Heart left ventricle (tissue), 16 donors: ENCODE measurements around the gene RXRB. TPM values are rescaled to one million over a fixed set of nuclear protein-coding genes. Genes with fewer than 3 reads are reported as not detected.
A peak's percentile ranks its signal among the peaks of the same experiment; 100 is the strongest.

ENCODE experiments used
- ATAC-seq, 4 donors: fragments of 200-7000 bp; cut with Tn5 transposase; one replicate each; pipeline ENCODE4 v1.9.1; 2020 to 2022; ENCODE audit warnings: moderate library complexity in 4 of 4, mild to moderate bottlenecking in 3 of 4, moderate number of reproducible peaks in 1 of 4
- DNase-seq, 5 donors: peaks; one replicate each; pipeline ENCODE4 v3.0.0-alpha.2; 2020
- H3K27ac ChIP-seq, 12 donors: fragments of 200-600 bp; sonication (generic) in 4 of 12; one replicate each; pipeline versions ENCODE4 v1.5.0 to v1.8.0; 2016 to 2022; ENCODE audit warnings: mild to moderate bottlenecking in 2 of 12
- H3K27me3 ChIP-seq, 9 donors: fragments of 200-600 bp; sonication (generic) in 2 of 9; one replicate each; pipeline versions ENCODE4 v1.5.1 to v1.8.0; 2016 to 2022; ENCODE audit warnings: mild to moderate bottlenecking in 3 of 9
- H3K36me3 ChIP-seq, 9 donors: fragments of 200-600 bp; sonication (generic) in 2 of 9; one replicate each; pipeline versions ENCODE4 v1.5.0 to v1.8.0; 2018 to 2022; ENCODE audit warnings: mild to moderate bottlenecking in 2 of 9
- H3K4me1 ChIP-seq, 12 donors: fragments of 200-600 bp; sonication (generic) in 4 of 12; one replicate each; pipeline versions ENCODE4 v1.5.0 to v1.8.0; 2016 to 2022; ENCODE audit warnings: mild to moderate bottlenecking in 3 of 12
- H3K4me3 ChIP-seq, 12 donors: fragments of 200-600 bp; sonication (generic) in 4 of 12; one replicate each; pipeline versions ENCODE4 v1.5.0 to v1.8.0; 2017 to 2022; ENCODE audit warnings: mild to moderate bottlenecking in 9 of 12, moderate library complexity in 4 of 12
- H3K9me3 ChIP-seq, 12 donors: fragments of 200-600 bp; sonication (generic) in 4 of 12; one replicate each; pipeline versions ENCODE4 v1.5.0 to v1.8.0; 2016 to 2022; ENCODE audit warnings: mild to moderate bottlenecking in 1 of 12
- CTCF ChIP-seq, 12 donors: fragments of 200-600 bp; sonication (generic) in 4 of 12; IDR thresholded peaks; one replicate each; pipeline versions ENCODE4 v1.5.0 to v1.8.0; 2018 to 2022; ENCODE audit warnings: antibody characterized with exemption in 12 of 12, mild to moderate bottlenecking in 5 of 12
- POLR2A ChIP-seq, 2 donors: fragments of 450-650 bp; IDR thresholded peaks; one replicate each; pipeline ENCODE4 v1.6.1; 2017; ENCODE audit warnings: antibody characterized with exemption in 2 of 2, mild to moderate bottlenecking in 2 of 2, moderate library complexity in 2 of 2
- WGBS, 4 donors: extraction: QIAGEN DNeasy Blood & Tissue Kit in 2 of 4; methylation state at CpG; one replicate each; pipeline versions ENCODE4 v1.1.5 to v1.1.7; 2013 to 2018; 5-methylcytosine and 5-hydroxymethylcytosine counted together
- intact Hi-C, 10 donors: fragments of 100-400 bp; cut with DNase I; formaldehyde crosslinking; loops; one replicate each; pipeline versions ENCODE4 v1.11.1 to v1.14.2; 2022
- polyA plus RNA-seq, 2 donors: library from polyadenylated mRNA; stranded (reverse); fragments of 200-250 nt; gene quantifications; one replicate each; pipeline ENCODE4 v1.2.3, GENCODE V29; 2013
- total RNA-seq, 9 donors: library from RNA; depleted of rRNA in 2 of 9; stranded (reverse); fragments of >200 nt in 2 of 9; fragmentation: NEBNext Ultra II Directional in 3 of 9; extraction: Animal tissue kit (Norgen Biotek cat#: 25700) in 3 of 9; gene quantifications; one replicate each; pipeline versions ENCODE4 v1.1.0 to v1.2.4, GENCODE V29; 2016 to 2023
- donor health status: ischemic (EF 13 %, LVEDD 7.1; RV severe dilation, severe dysfunction).
- donor health status: healthy with polysubstance abuse.
- donor health status: DM: no; HTN: yes; CAD: no.
- donor health status: DM: no; HTN: no; CAD: no.
- donor health status: ischemic (EF 25% LVEDD 6.9; RV normal size, moderate dysfunction).
- donor health status: ischemic (EF 25% LVEDD 5.7; RV mildly dilated, moderate dysfunction).
- donor health status: healthy.
- donor health status: DM: yes; HTN: yes; CAD: no.
- donor health status: ischemic (EF 35%, LVEDD 5.7; RV mildly dilated, moderate dysfunction).
- donor health status: nonischemic (EF 11% LVEDD 7.7; RV severe dilation, severe dysfunction).
- donor health status: DM: yes; HTN: yes; CAD: no.
- donor health status: PGD.
- donor health status: ischemic (EF 29% LVEDD 5.4; RV normal size, mild dysfunction).
- donor health status: nonischemic (EF 23%, LVEDD 6.1; RV moderate dilation, normal function).

Gene RXRB
- total and polyA plus RNA-seq, 11 donors = 20.7 to 39.6 (median 29.8) TPM

GRCh38 chr6:33248932-33249731 lies 48.7 kb upstream of the RXRB start:
- Histone ChIP-seq H3K4me1 (peaks cover 0 to 31% (median 20%) of the 10 kb centered on the region in 12 donors), H3K36me3 (peaks cover 0 to 32% (median 7%) of the 10 kb centered on the region in 9 donors), H3K27me3 (no peaks in the 10 kb centered on the region), H3K9me3 (no peaks in the 10 kb centered on the region), H3K4me3 (peak overlapping the region; percentile 27 to 70 (median 64)), H3K27ac (peak overlapping the region; percentile 70 to 98 (median 92))
- TF ChIP-seq POLR2A (IDR thresholded peaks at IDR 0.05) = peak in 1 of 2 donors; percentile 80
- peak in 7 of 12 donors; percentile 17 to 59 (median 30) for TF ChIP-seq CTCF (IDR thresholded peaks at IDR 0.05)
- intact Hi-C loops = loop anchor here (1.0 to 10.0 kb wide), 21 partner anchors 37 to 364 kb away; partner anchors contain the start of genes RXRB (in 4 of the 10), SLC39A7 (in 4 of the 10), RING1 (in 3 of the 10) and HSD17B8 (in 2 of the 10)
- peak; percentile 97 to 99 (median 98) for DNase-seq
- 0 to 1% (median 0%) methylated on average over 39 to 58 of the region's 58 CpGs for WGBS, 4 donors
- peak; percentile 96 to 97 (median 96) for ATAC-seq

GRCh38 chr6:33248643-33248931 lies 48.1 kb upstream of the RXRB start:
- Histone ChIP-seq H3K27me3 (no peaks in the 10 kb centered on the region), H3K36me3 (peaks cover 0 to 28% (median 7%) of the 10 kb centered on the region in 9 donors), H3K4me1 (peaks cover 0 to 31% (median 20%) of the 10 kb centered on the region in 12 donors), H3K9me3 (no peaks in the 10 kb centered on the region), H3K4me3 (peak overlapping the region; percentile 12 to 70 (median 64)), H3K27ac (peak overlapping the region; percentile 70 to 98 (median 90))
- DNase-seq (no peak), ATAC-seq (peak in 3 of 4 donors; percentile 1 to 22 (median 6))
- WGBS, 4 donors = 1 to 2% (median 1%) methylated on average over 11 to 18 of the region's 18 CpGs
- intact Hi-C loops = loop anchor here (1.0 to 10.0 kb wide), 20 partner anchors 36 to 364 kb away; partner anchors contain the start of genes RING1 (in 3 of the 10), RXRB (in 3 of the 10), SLC39A7 (in 3 of the 10) and HSD17B8 (in 2 of the 10)
- TF ChIP-seq POLR2A (IDR thresholded peaks at IDR 0.05) (no peak), CTCF (IDR thresholded peaks at IDR 0.05) (peak in 3 of 12 donors; percentile 2 to 11 (median 10))

- intact Hi-C loops = loop anchor here (1.0 to 10.0 kb wide), 20 partner anchors 36 to 363 kb away; partner anchors contain the start of genes RING1 (in 3 of the 10), RXRB (in 3 of the 10), SLC39A7 (in 3 of the 10) and HSD17B8 (in 2 of the 10)
- Histone ChIP-seq H3K27me3 (no peaks in the 10 kb centered on the region), H3K4me1 (peaks cover 0 to 31% (median 20%) of the 10 kb centered on the region in 12 donors), H3K36me3 (peaks cover 0 to 25% (median 7%) of the 10 kb centered on the region in 9 donors), H3K9me3 (no peaks in the 10 kb centered on the region), H3K4me3 (peak overlapping the region; percentile 12 to 70 (median 64)), H3K27ac (peak overlapping the region; percentile 70 to 98 (median 90))
- DNase-seq (peak; percentile 81 to 93 (median 88)), ATAC-seq (peak; percentile 40 to 70 (median 64))
- WGBS, 4 donors = 3 to 6% (median 4%) methylated on average over 28 of the region's 28 CpGs
- TF ChIP-seq CTCF (IDR thresholded peaks at IDR 0.05) = peak; percentile 95 to 99 (median 98)
- TF ChIP-seq POLR2A (IDR thresholded peaks at IDR 0.05) = no peak
Observed at GRCh38 chr6:33247977-33248642, 47.6 kb upstream of the RXRB start.
